Esophagus (tissue), 2 donors: ENCODE data around the gene FAM98B. TPM values are rescaled to one million over a fixed set of nuclear protein-coding genes. Genes with fewer than 3 reads are reported as not detected.

Experiments used
- H3K27ac ChIP-seq, 2 donors: one replicate each; pipeline ENCODE4 v1.5.1; 2013; ENCODE audit warnings: low read depth in 2 of 2, mild to moderate bottlenecking in 2 of 2, inconsistent platforms in 1 of 2, low read length in 1 of 2, moderate library complexity in 1 of 2
- H3K27me3 ChIP-seq, 2 donors: one replicate each; pipeline ENCODE4 v1.6.1; 2013; ENCODE audit warnings: low read length in 2 of 2, control low read depth in 1 of 2, mild to moderate bottlenecking in 1 of 2; ENCODE audit not compliant: insufficient read depth in 2 of 2, control insufficient read depth in 1 of 2
- H3K36me3 ChIP-seq, 2 donors: one replicate each; pipeline ENCODE4 v1.6.1; 2013; ENCODE audit warnings: low read length in 1 of 2; ENCODE audit not compliant: control insufficient read depth in 2 of 2, insufficient read depth in 2 of 2
- H3K4me1 ChIP-seq, 2 donors: one replicate each; pipeline ENCODE4 v1.6.1; 2013; ENCODE audit warnings: low read length in 1 of 2; ENCODE audit not compliant: control insufficient read depth in 2 of 2, insufficient read depth in 2 of 2
- H3K4me3 ChIP-seq, 2 donors: one replicate each; pipeline ENCODE4 v1.5.1; 2013; ENCODE audit warnings: low read length in 2 of 2, mild to moderate bottlenecking in 2 of 2, low read depth in 1 of 2, moderate library complexity in 1 of 2
- H3K9me3 ChIP-seq, 2 donors: one replicate each; pipeline ENCODE4 v1.6.1; 2013; ENCODE audit warnings: mild to moderate bottlenecking in 2 of 2, low read depth in 1 of 2, low read length in 1 of 2, moderate library complexity in 1 of 2; ENCODE audit not compliant: control insufficient read depth in 2 of 2, insufficient read depth in 1 of 2
- WGBS, 2 donors: extraction: QIAGEN DNeasy Blood & Tissue Kit; methylation state at CpG; one replicate each; pipeline ENCODE4 v1.1.7; 2013; 5-methylcytosine and 5-hydroxymethylcytosine counted together
- polyA plus RNA-seq, 2 donors: library from polyadenylated mRNA; stranded (reverse); fragments of 200-250 nt; gene quantifications; one replicate each; pipeline ENCODE4 v1.2.3, GENCODE V29; 2013
- donor health status: healthy with polysubstance abuse.
- donor health status: Bipolar disorder and iron deficiency.

Gene FAM98B
- polyA plus RNA-seq, 2 donors, result 3.9 to 7.9 TPM

- Histone ChIP-seq H3K36me3 (peaks cover 0 to 6% of the 10 kb centered on the region in 2 donors), H3K9me3 (no peaks in the 10 kb centered on the region), H3K4me3 (no peak overlapping the region), H3K27me3 (no peaks in the 10 kb centered on the region), H3K4me1 (peaks cover 0 to 4% of the 10 kb centered on the region in 2 donors), H3K27ac (no peak overlapping the region)
- 96 to 98% methylated on average over 6 of the region's 6 CpGs for WGBS, 2 donors
Measured at GRCh38 chr15:38459480-38459879, 5.6 kb downstream of the FAM98B start.

GRCh38 chr15:38460543-38460942 is 6.6 kb downstream of the FAM98B start:
- no peak overlapping the region for H3K27ac ChIP-seq
- no peaks in the 10 kb centered on the region for H3K9me3 ChIP-seq
- peaks cover 0 to 4% of the 10 kb centered on the region in 2 donors for H3K4me1 ChIP-seq
- no peaks in the 10 kb centered on the region for H3K27me3 ChIP-seq
- H3K4me3 ChIP-seq, result no peak overlapping the region
- WGBS, 2 donors, result 86 to 88% methylated on average over 3 of the region's 3 CpGs
- peaks cover 0 to 6% of the 10 kb centered on the region in 2 donors for H3K36me3 ChIP-seq

GRCh38 chr15:38461066-38461833 is 7.3 kb downstream of the FAM98B start:
- WGBS, 2 donors, result 86 to 88% methylated on average over 2 of the region's 2 CpGs

GRCh38 chr15:38463893-38464292 is 10.0 kb downstream of the FAM98B start:
- Histone ChIP-seq H3K36me3 (peaks cover 2 to 3% of the 10 kb centered on the region in 2 donors), H3K4me3 (no peak overlapping the region), H3K27me3 (no peaks in the 10 kb centered on the region), H3K4me1 (peaks cover 0 to 2% of the 10 kb centered on the region in 2 donors), H3K9me3 (no peaks in the 10 kb centered on the region), H3K27ac (no peak overlapping the region)
- WGBS, 2 donors, result 75 to 84% methylated on average over 3 of the region's 3 CpGs

More at GRCh38 chr15:38461066-38461833, 7.3 kb downstream of the FAM98B start:
- Histone ChIP-seq H3K27me3 (no peaks in the 10 kb centered on the region), H3K4me3 (no peak overlapping the region), H3K4me1 (peaks cover 0 to 4% of the 10 kb centered on the region in 2 donors), H3K9me3 (no peaks in the 10 kb centered on the region), H3K27ac (no peak overlapping the region), H3K36me3 (peaks cover 0 to 6% of the 10 kb centered on the region in 2 donors)

- no peak overlapping the region for H3K4me3 ChIP-seq
- H3K27ac ChIP-seq, result no peak overlapping the region
- WGBS, 2 donors, result 76 to 83% methylated on average over 4 of the region's 4 CpGs
- no peaks in the 10 kb centered on the region for H3K4me1 ChIP-seq
- H3K27me3 ChIP-seq, result no peaks in the 10 kb centered on the region
- H3K36me3 ChIP-seq, result peaks cover 0 to 2% of the 10 kb centered on the region in 2 donors
- no peaks in the 10 kb centered on the region for H3K9me3 ChIP-seq
Measured at GRCh38 chr15:38464675-38465074, 10.7 kb downstream of the FAM98B start.

- Histone ChIP-seq H3K9me3 (no peaks in the 10 kb centered on the region), H3K4me3 (no peak overlapping the region), H3K27ac (no peak overlapping the region), H3K4me1 (no peaks in the 10 kb centered on the region), H3K27me3 (no peaks in the 10 kb centered on the region), H3K36me3 (peaks cover 3 to 5% of the 10 kb centered on the region in 2 donors)
- WGBS, 2 donors, result 95 to 98% methylated on average over 1 of the region's 1 CpG
Measured at GRCh38 chr15:38470816-38471215, 16.9 kb downstream of the FAM98B start.

GRCh38 chr15:38471974-38472373 is 18.0 kb downstream of the FAM98B start:
- 93 to 95% methylated on average over 2 of the region's 2 CpGs for WGBS, 2 donors
- no peaks in the 10 kb centered on the region for H3K4me1 ChIP-seq
- peaks cover 3 to 6% of the 10 kb centered on the region in 2 donors for H3K36me3 ChIP-seq
- no peak overlapping the region for H3K4me3 ChIP-seq
- no peak overlapping the region for H3K27ac ChIP-seq
- no peaks in the 10 kb centered on the region for H3K27me3 ChIP-seq
- H3K9me3 ChIP-seq, result no peaks in the 10 kb centered on the region

GRCh38 chr15:38474155-38474757 is 20.3 kb downstream of the FAM98B start:
- 45 to 54% methylated on average over 4 of the region's 4 CpGs for WGBS, 2 donors
- no peaks in the 10 kb centered on the region for H3K27me3 ChIP-seq
- H3K27ac ChIP-seq, result no peak overlapping the region
- peaks cover 5 to 6% of the 10 kb centered on the region in 2 donors for H3K36me3 ChIP-seq
- no peaks in the 10 kb centered on the region for H3K9me3 ChIP-seq
- no peak overlapping the region for H3K4me3 ChIP-seq
- no peaks in the 10 kb centered on the region for H3K4me1 ChIP-seq

GRCh38 chr15:38475361-38475760 is 21.4 kb downstream of the FAM98B start:
- 89 to 93% methylated on average over 2 of the region's 2 CpGs for WGBS, 2 donors
- Histone ChIP-seq H3K36me3 (peaks cover 5 to 6% of the 10 kb centered on the region in 2 donors), H3K27ac (no peak overlapping the region), H3K4me1 (no peaks in the 10 kb centered on the region), H3K4me3 (no peak overlapping the region), H3K27me3 (no peaks in the 10 kb centered on the region), H3K9me3 (no peaks in the 10 kb centered on the region)
